NCI-H2107 treated with DMSO at 0.1 percent for 48 hours (cell line): ENCODE results near the gene PNISR.
A peak's percentile ranks its signal among the peaks of the same experiment; 100 is the strongest.
"Not testable (repeated sequence)": the region's sequence is repeated elsewhere in the genome, so short reads cannot be mapped to it uniquely, and the experiment has no call there.

Experiments
- DNase-seq: peaks from one replicate; lab custom pipeline; 2025; ENCODE audit not compliant: unreplicated experiment; lab: John Stamatoyannopoulos, UW

Gene PNISR

GRCh38 chr6:99424761-99425646 is at the start of gene PNISR:
PNISR (minus strand) TSS chr6:99425308; CDS start chr6:99414659, 10,649 bp downstream.
- peak; percentile 98 for DNase-seq

GRCh38 chr6:99473730-99474129 is 48.6 kb upstream of the PNISR start:
- DNase-seq = no peak

GRCh38 chr6:99471638-99472037 is 46.5 kb upstream of the PNISR start:
- no peak for DNase-seq

- DNase-seq = peak; percentile 20
These were observed 42.5 kb upstream of the PNISR start for GRCh38 chr6:99467509-99468106.

GRCh38 chr6:99459133-99459532 is 34.0 kb upstream of the PNISR start:
- not testable (repeated sequence) for DNase-seq

GRCh38 chr6:99458319-99458718 is 33.2 kb upstream of the PNISR start:
- no peak for DNase-seq

GRCh38 chr6:99446076-99446475 is 21.0 kb upstream of the PNISR start:
- DNase-seq = no peak

GRCh38 chr6:99434702-99435530 is 9.8 kb upstream of the PNISR start:
- DNase-seq = peak; percentile 34

GRCh38 chr6:99432877-99433276 is 7.8 kb upstream of the PNISR start:
- DNase-seq = no peak

GRCh38 chr6:99431901-99432300 is 6.8 kb upstream of the PNISR start:
- DNase-seq = no peak

- DNase-seq = no peak
These were observed 2.9 kb upstream of the PNISR start for GRCh38 chr6:99427988-99428387.

- DNase-seq = no peak
These were observed 1.3 kb upstream of the PNISR start for GRCh38 chr6:99426451-99426757.

GRCh38 chr6:99425647-99426450 is 741 bp upstream of the PNISR start:
- DNase-seq = peak; percentile 87

GRCh38 chr6:99424022-99424421 is 1.1 kb downstream of the PNISR start:
- no peak for DNase-seq

GRCh38 chr6:99422912-99423311 is 2.2 kb downstream of the PNISR start:
- DNase-seq = no peak

- DNase-seq = no peak
These were observed 8.0 kb downstream of the PNISR start for GRCh38 chr6:99416892-99417767.

- no peak for DNase-seq
These were observed 8.9 kb downstream of the PNISR start for GRCh38 chr6:99416226-99416625.

GRCh38 chr6:99415446-99415845 is 9.7 kb downstream of the PNISR start:
- no peak for DNase-seq

GRCh38 chr6:99412065-99412464 is 13.0 kb downstream of the PNISR start:
- no peak for DNase-seq

GRCh38 chr6:99409672-99410071 is 15.4 kb downstream of the PNISR start:
- DNase-seq = no peak
